Right ventricle myocardium superior (tissue), 1 donor: ENCODE data around the gene CPLX1. TPM values are rescaled to one million over a fixed set of nuclear protein-coding genes. Genes with fewer than 3 reads are reported as not detected.
A peak's percentile ranks its signal among the peaks of the same experiment; 100 is the strongest.

ENCODE experiments used
- ATAC-seq: fragments of 200-7000 bp; cut with Tn5 transposase; one replicate; pipeline ENCODE4 v1.9.1; 2020; ENCODE audit warnings: mild to moderate bottlenecking; ENCODE audit not compliant: poor library complexity
- DNase-seq: peaks from one replicate; pipeline ENCODE4 v3.0.0-alpha.2; 2020
- intact Hi-C: fragments of 100-400 bp; cut with DNase I; formaldehyde crosslinking; loops from one replicate; pipeline ENCODE4 v1.11.2; 2022
- long read RNA-seq: library from polyadenylated mRNA; unstranded; transcript quantifications from one replicate; pipeline ENCODE4 v2.0.0, GENCODE V29; 2021
- total RNA-seq: library from RNA; stranded (reverse); fragmentation: NEBNext Ultra II Directional; extraction: Animal tissue kit (Norgen Biotek cat#: 25700); gene quantifications from one replicate; pipeline ENCODE4 v1.2.1, GENCODE V29; 2021
- donor health status: DM: no; HTN: yes; CAD: no; lungs with severe emphysema.

Gene CPLX1
- 4.3 TPM for total RNA-seq
- long read RNA-seq, partial matches to known transcripts, result 0 of 7 reads
- long read RNA-seq, other reads (novel, unspliced or antisense), result 4 of 7 reads

- no peak for DNase-seq
- intact Hi-C loops, result no loop called here
- ATAC-seq, result no peak
These were observed at the start of gene CPLX1 for GRCh38 chr4:825971-826330. Gene CPLX1, minus strand, starts transcription at chr4:826129. Its CDS starts 1,607 bp downstream, at chr4:824522.

GRCh38 chr4:874971-875817 lies 49.3 kb upstream of the CPLX1 start:
- ATAC-seq, result no peak
- DNase-seq, result no peak
- intact Hi-C loops, result no loop called here

- intact Hi-C loops, result no loop called here
- ATAC-seq (no peak), DNase-seq (no peak)
These were observed 48.1 kb upstream of the CPLX1 start for GRCh38 chr4:874056-874455.

- DNase-seq (no peak), ATAC-seq (peak; percentile 24)
- intact Hi-C loops, result no loop called here
These were observed 46.5 kb upstream of the CPLX1 start for GRCh38 chr4:872241-872981.

- intact Hi-C loops, result no loop called here
- no peak for DNase-seq
- no peak for ATAC-seq
These were observed 45.6 kb upstream of the CPLX1 start for GRCh38 chr4:871484-871883.

- no peak for DNase-seq
- intact Hi-C loops, result no loop called here
- ATAC-seq, result no peak
These were observed 45.0 kb upstream of the CPLX1 start for GRCh38 chr4:870951-871350.

GRCh38 chr4:869776-870175 lies 43.8 kb upstream of the CPLX1 start:
- DNase-seq, result no peak
- ATAC-seq, result no peak
- intact Hi-C loops, result no loop called here

GRCh38 chr4:868421-868820 lies 42.5 kb upstream of the CPLX1 start:
- no peak for ATAC-seq
- DNase-seq, result no peak
- intact Hi-C loops, result no loop called here

- ATAC-seq (no peak), DNase-seq (no peak)
- intact Hi-C loops, result no loop called here
These were observed 41.8 kb upstream of the CPLX1 start for GRCh38 chr4:867526-868250.

- no peak for DNase-seq
- no peak for ATAC-seq
- intact Hi-C loops, result no loop called here
These were observed 40.9 kb upstream of the CPLX1 start for GRCh38 chr4:866761-867390.

- intact Hi-C loops, result no loop called here
- ATAC-seq (no peak), DNase-seq (no peak)
These were observed 40.3 kb upstream of the CPLX1 start for GRCh38 chr4:866068-866760.

GRCh38 chr4:865572-865971 lies 39.6 kb upstream of the CPLX1 start:
- intact Hi-C loops, result no loop called here
- no peak for DNase-seq
- no peak for ATAC-seq

- DNase-seq, result peak; percentile 27
- intact Hi-C loops, result no loop called here
- ATAC-seq, result no peak
These were observed 39.2 kb upstream of the CPLX1 start for GRCh38 chr4:865121-865465.

- no peak for ATAC-seq
- intact Hi-C loops, result no loop called here
- peak; percentile 40 for DNase-seq
These were observed 38.7 kb upstream of the CPLX1 start for GRCh38 chr4:864456-865120.

GRCh38 chr4:860561-860960 lies 34.6 kb upstream of the CPLX1 start:
- ATAC-seq, result no peak
- intact Hi-C loops, result no loop called here
- DNase-seq, result peak; percentile 34

GRCh38 chr4:859496-859895 lies 33.6 kb upstream of the CPLX1 start:
- DNase-seq (peak; percentile 21), ATAC-seq (no peak)
- intact Hi-C loops, result no loop called here

- intact Hi-C loops, result no loop called here
- no peak for ATAC-seq
- peak; percentile 38 for DNase-seq
These were observed 33.0 kb upstream of the CPLX1 start for GRCh38 chr4:858831-859451.

GRCh38 chr4:858041-858481 lies 32.1 kb upstream of the CPLX1 start:
- intact Hi-C loops, result no loop called here
- ATAC-seq (no peak), DNase-seq (peak; percentile 20)
